ENCODE results near the gene ZNF729.

DNA sequence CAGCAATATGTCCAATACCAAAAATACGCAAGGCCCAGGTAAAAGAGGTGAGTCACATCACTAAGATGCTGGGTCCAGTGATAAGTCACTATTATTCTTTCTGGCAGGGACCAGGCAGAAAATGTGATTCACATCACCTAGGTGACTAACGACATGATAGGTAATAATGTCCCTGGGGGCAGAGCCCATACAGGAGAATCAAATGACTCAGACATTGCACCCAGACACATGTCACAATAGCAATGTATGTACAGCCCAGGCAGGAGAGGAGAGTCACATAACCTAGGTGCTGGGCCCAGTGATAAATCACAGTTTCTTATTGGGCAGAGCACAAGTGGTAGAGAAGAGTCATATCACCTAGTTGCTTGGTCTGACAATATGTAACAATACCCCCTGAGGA lies 28.9 kb upstream of the ZNF729 start:
- TF ChIP-seq, protein P1, sequence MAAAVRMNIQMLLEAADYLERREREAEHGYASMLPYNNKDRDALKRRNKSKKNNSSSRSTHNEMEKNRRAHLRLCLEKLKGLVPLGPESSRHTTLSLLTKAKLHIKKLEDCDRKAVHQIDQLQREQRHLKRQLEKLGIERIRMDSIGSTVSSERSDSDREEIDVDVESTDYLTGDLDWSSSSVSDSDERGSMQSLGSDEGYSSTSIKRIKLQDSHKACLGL (CRISPR knock-in tag; IDR thresholded peaks at IDR 0.05): no peak
- TF ChIP-seq HMG20A (CRISPR knock-in tag; IDR thresholded peaks at IDR 0.05; ENCODE audit: borderline replicate concordance) (no peak), NR3C1 (CRISPR knock-in tag; IDR thresholded peaks at IDR 0.05) (no peak), BCLAF1 (IDR thresholded peaks at IDR 0.05) (no peak), ZKSCAN1 (IDR thresholded peaks at IDR 0.05; ENCODE audit: low read length) (no peak), MYNN (CRISPR knock-in tag; IDR thresholded peaks at IDR 0.05; ENCODE audit: low read depth) (no peak), NR2C2 (CRISPR knock-in tag; IDR thresholded peaks at IDR 0.05; ENCODE audit: borderline replicate concordance) (no peak), JUND (CRISPR knock-in tag; IDR thresholded peaks at IDR 0.05) (no peak)
- TF ChIP-seq, protein P2, sequence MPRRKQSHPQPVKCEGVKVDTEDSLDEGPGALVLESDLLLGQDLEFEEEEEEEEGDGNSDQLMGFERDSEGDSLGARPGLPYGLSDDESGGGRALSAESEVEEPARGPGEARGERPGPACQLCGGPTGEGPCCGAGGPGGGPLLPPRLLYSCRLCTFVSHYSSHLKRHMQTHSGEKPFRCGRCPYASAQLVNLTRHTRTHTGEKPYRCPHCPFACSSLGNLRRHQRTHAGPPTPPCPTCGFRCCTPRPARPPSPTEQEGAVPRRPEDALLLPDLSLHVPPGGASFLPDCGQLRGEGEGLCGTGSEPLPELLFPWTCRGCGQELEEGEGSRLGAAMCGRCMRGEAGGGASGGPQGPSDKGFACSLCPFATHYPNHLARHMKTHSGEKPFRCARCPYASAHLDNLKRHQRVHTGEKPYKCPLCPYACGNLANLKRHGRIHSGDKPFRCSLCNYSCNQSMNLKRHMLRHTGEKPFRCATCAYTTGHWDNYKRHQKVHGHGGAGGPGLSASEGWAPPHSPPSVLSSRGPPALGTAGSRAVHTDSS (CRISPR knock-in tag; conservative IDR thresholded peaks at IDR 0.05): no peak

Data from HepG2 (cell line).